ENCODE measurements around the gene HTATIP2. TPM values are rescaled to one million over a fixed set of nuclear protein-coding genes. Genes with fewer than 3 reads are reported as not detected.

The HTATIP2 gene
- total and polyA plus RNA-seq, 9 of the 15 experiments (the other 6 are each of a cell fraction or from before 2014, with no cell fraction given), result 48.3 to 90.9 (median 64.4) TPM

DNA sequence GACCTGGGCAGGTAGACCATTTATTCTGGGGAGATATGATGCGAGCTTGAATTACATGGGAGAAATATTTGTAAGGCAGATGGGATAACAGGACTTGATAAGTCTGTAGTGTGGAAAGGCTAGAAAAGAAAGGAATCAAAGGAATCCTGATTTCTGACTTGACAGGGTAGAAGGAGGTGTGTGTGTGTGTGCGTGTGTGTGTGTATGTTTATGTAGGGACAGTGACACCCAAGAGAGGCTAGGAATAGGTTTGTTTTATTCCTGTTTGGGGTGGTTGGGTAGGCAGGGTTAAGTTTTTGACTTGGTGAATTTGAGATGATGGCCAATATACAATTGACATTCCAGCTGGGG, 390 bp upstream of the HTATIP2 start (continued):
- no peak for TF ChIP-seq PRDM10 (IDR thresholded peaks at IDR 0.05; ENCODE audit: partially characterized antibody)
- no peak for TF ChIP-seq HMBOX1 (IDR thresholded peaks at IDR 0.05)
- TF ChIP-seq, protein P1, sequence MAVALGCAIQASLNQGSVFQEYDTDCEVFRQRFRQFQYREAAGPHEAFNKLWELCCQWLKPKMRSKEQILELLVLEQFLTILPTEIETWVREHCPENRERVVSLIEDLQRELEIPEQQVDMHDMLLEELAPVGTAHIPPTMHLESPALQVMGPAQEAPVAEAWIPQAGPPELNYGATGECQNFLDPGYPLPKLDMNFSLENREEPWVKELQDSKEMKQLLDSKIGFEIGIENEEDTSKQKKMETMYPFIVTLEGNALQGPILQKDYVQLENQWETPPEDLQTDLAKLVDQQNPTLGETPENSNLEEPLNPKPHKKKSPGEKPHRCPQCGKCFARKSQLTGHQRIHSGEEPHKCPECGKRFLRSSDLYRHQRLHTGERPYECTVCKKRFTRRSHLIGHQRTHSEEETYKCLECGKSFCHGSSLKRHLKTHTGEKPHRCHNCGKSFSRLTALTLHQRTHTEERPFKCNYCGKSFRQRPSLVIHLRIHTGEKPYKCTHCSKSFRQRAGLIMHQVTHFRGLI (CRISPR knock-in tag; IDR thresholded peaks at IDR 0.05), result 0 out of 2 replicates have a peak, but pooled peaks have one; percentile 11
- 0 out of 2 replicates have a peak, but pooled peaks have one; percentile 46 for TF ChIP-seq ELF4 (CRISPR knock-in tag; IDR thresholded peaks at IDR 0.05)
- TF ChIP-seq, protein P2, sequence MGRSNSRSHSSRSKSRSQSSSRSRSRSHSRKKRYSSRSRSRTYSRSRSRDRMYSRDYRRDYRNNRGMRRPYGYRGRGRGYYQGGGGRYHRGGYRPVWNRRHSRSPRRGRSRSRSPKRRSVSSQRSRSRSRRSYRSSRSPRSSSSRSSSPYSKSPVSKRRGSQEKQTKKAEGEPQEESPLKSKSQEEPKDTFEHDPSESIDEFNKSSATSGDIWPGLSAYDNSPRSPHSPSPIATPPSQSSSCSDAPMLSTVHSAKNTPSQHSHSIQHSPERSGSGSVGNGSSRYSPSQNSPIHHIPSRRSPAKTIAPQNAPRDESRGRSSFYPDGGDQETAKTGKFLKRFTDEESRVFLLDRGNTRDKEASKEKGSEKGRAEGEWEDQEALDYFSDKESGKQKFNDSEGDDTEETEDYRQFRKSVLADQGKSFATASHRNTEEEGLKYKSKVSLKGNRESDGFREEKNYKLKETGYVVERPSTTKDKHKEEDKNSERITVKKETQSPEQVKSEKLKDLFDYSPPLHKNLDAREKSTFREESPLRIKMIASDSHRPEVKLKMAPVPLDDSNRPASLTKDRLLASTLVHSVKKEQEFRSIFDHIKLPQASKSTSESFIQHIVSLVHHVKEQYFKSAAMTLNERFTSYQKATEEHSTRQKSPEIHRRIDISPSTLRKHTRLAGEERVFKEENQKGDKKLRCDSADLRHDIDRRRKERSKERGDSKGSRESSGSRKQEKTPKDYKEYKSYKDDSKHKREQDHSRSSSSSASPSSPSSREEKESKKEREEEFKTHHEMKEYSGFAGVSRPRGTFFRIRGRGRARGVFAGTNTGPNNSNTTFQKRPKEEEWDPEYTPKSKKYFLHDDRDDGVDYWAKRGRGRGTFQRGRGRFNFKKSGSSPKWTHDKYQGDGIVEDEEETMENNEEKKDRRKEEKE (IDR thresholded peaks at IDR 0.05; ENCODE audit: borderline replicate concordance in 1 of 2, control insufficient read depth in 1 of 2, low read depth in 2 of 2, low read length in 1 of 2), result 0 out of 4 replicates have a peak, but pooled peaks of 1 of the 2 experiments have one; percentile 27
- peak; percentile 67; the same call in 1 of the 2 replicates for TF ChIP-seq OTX1 (CRISPR knock-in tag; IDR thresholded peaks at IDR 0.05)
- TF ChIP-seq EHMT2 (IDR thresholded peaks at IDR 0.05), result 0 out of 2 replicates have a peak, but pooled peaks have one; percentile 63
- peak; percentile 37 to 66; a peak in 2 of 4 replicates for TF ChIP-seq ARNT (IDR thresholded peaks at IDR 0.05)
- TF ChIP-seq SMARCA4 (IDR thresholded peaks at IDR 0.05), result 0 out of 2 replicates have a peak, but pooled peaks have one; percentile 13

Measured in K562 (cell line).